ENCODE data around the gene SLC18A2.
A peak's percentile ranks its signal among the peaks of the same experiment; 100 is the strongest.

Gene SLC18A2

DNA sequence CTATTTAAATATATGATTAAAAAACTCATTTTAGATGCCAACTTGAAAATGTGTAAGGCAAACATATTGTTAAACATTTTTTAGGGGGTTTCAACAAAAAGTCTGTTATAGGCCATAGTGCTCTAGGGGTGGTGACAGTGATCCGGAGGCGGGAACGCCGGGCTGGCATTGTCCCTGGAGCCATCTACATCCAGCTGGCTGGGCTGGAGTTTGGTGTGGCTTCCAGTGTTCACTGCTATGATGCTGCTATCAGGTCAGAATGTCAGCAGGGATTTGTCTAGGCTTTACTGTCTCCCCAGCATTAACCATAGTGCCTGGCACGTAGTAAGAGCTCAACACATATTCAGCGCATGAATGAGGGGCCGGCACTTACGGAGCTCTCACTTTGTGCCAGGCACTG is 1.9 kb upstream of the SLC18A2 start:
- DNase-seq: no peak

- DNase-seq: no peak
Observed at GRCh38 chr10:117239721-117240620, 943 bp upstream of the SLC18A2 start.

DNA sequence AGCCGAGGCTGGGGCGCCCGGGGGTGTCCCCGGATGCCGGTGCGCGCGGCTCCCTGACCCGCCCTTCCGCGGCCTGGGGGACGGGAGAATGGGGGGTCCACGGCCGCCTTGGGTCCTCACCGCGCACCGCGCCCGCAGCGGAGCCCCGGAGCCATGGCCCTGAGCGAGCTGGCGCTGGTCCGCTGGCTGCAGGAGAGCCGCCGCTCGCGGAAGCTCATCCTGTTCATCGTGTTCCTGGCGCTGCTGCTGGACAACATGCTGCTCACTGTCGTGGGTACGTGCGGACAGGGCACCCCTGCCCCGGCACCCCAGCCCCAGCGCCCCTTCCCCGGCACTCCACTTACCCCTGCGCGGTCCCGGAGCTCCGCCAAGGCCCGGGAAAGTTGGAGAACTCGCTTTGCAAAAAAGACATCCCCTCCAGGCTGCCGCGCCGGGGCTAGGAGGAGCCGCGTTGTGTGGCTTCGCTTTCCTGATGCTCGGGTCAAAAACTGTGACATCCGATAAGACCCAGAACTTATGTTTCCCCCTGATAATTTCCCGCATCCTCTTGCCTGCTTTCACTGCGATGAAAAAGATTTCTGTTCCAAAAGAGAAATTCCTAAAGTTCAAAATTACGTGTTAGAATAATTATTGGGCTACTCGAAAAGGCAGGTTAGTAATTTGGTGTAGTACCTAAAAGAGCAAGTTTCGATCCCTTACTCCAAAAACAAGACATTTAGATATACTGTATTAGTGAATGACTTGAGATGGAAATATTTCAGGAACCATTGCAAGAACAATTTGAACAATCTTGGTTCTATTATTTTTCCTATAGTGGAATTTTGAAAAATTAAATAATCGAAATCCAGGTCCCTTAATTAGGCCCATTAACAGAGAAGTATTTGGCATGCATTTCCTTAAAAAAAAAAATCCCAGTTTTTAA is 888 bp downstream of the SLC18A2 start:
- DNase-seq: no peak

- DNase-seq: no peak
Observed at GRCh38 chr10:117242463-117242832, 1.5 kb downstream of the SLC18A2 start.

DNA sequence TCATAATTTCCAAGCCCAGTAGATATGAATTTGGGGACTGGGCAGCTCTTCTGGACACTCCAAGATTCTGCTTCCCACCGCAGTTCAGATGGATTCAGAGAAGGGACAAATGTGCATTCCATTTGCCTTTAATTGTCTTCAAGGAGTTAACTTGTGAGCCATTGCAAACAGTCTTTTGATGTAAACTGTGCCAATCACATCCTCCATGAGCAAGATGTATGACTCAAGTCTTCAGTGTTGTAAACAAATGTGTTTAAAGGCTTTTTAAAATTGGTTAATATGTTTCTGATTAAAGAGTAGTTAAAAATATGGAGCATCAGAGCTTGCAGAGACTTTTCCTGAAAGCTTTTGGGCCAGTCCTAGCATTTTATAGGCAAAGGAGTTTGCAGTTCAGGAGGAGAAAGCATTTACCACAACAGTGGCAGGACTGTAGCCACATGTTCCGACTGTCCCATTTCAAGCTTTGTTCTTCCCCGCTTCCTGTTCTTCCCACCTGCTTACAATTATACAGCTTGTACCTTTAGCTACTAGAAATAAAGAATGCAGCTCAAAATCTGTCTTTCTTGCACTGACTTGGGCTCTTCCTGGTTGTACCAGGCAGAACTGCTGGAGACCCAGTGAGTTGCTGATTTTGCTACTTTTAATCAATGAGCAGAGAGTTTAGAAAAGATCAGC is 6.2 kb downstream of the SLC18A2 start:
- no peak for DNase-seq

- no peak for DNase-seq
Observed at GRCh38 chr10:117248750-117249465, 8.0 kb downstream of the SLC18A2 start.

DNA sequence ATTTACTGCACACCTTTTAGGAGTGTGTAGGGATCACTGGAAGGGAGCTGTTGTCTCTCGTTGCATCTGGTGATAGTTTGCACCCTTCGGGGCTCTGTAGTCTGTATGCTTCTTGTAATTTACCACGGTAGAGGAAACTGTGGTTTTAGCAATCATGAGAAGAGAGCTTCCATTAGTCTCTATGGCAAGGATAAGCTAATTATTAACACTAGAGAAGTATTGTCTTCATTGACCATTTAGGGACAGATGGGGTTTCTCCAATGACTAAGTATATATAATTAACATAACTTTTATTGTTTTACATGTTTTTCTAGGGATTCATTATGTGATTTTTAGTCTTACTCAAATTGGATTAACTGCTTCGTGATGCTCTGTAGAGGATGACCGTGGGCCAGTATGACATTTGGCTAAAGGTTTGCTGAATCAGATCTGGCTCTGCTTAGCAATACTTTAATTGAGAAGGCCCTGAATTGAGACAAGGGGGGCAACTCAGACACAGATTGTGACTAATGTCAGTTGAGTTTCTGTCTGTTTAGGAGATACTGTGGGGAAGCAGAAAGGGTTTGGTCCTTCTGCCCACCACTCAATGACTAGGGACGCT is 8.7 kb downstream of the SLC18A2 start:
- no peak for DNase-seq

GRCh38 chr10:117250411-117250810 is 9.5 kb downstream of the SLC18A2 start:
- peak; percentile 5 for DNase-seq

- no peak for DNase-seq
Observed at GRCh38 chr10:117253908-117254307, 13.0 kb downstream of the SLC18A2 start.

DNA sequence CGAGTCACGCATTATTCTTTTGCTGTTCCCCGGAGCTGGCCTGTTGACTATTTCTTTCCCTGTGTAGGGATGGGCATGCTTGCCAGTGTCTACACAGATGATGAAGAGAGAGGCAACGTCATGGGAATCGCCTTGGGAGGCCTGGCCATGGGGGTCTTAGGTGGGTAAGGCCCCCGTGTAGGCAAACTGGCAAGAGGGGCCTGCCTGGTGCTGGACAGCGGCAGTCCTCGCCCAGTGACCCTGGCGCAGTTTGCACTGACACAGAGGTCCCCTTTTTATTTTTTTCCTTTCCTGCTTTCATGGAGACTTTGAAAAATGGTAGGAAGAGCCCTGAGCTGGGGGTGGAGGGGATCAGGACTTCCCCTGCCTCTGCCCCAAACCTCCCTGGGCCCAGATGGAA is 13.4 kb downstream of the SLC18A2 start:
- no peak for DNase-seq

- DNase-seq: no peak
Observed at GRCh38 chr10:117254774-117255735, 14.1 kb downstream of the SLC18A2 start.

DNA sequence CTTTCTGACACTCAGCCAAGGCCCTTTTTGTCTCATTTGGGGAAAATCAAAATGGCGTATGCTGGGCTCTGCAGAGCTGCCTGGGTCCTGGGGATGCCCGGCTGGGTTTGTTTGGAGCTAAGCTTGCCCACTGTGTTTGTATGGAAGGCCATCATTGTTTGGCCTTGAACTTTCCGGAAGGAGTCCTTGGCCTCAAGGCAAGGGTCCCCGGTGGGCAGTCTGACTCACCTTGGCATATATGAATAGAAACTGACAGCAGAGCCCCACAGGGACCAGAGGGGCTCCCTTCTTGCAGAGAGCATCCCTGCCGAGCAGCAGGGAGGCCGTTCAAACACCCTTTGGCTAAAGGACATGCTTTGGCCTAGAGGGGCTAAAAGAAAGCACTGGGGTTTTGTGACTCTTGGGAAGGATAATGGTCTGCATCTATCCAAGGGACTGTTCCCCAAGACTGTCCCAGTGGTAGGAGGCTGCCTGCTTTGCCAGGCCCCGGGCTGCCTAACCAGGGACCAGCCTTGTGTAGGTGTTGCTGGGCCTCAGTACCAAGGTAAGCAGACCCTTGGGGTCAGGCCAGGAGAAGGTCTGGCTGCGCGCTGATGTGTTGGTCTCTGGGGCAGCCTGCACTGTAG is 15.0 kb downstream of the SLC18A2 start:
- no peak for DNase-seq

DNA sequence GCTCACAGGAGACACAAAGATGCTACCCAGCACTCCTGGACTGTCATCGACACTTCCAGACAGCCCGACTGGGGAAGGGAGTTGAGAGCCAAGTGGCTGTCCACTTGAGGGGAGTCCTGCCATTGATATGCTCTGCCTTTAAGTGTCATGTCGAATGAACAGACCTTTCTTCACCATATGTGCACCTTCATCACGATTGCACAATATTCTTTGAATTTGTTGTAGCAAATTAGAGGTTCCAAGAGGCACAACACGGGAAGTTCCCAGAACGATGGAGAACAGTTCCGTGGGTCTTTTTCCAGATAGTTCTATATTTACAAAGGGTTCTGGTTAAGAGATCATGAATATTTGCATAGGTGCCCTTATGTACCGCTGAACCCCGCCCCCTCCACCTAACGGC is 16.0 kb downstream of the SLC18A2 start:
- DNase-seq: no peak

DNA sequence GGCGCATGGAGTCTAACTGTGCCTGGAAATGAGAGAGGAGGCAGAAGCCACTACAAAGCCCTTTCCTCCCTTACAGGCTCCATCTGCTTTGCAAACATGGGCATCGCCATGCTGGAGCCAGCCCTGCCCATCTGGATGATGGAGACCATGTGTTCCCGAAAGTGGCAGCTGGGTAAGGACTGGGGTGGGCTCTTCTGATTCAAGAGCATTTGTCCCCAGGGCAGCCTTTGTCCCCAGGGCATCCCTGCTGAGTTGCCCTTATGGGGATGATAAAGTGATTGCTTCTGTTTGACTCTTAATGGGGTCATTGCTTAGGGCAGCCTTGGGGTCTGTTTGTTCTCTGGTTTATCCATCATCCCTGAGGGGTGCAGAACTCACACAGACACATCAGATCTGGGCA is 16.8 kb downstream of the SLC18A2 start:
- DNase-seq: no peak

GRCh38 chr10:117259279-117259678 is 18.4 kb downstream of the SLC18A2 start:
- no peak for DNase-seq

GRCh38 chr10:117260084-117260483 is 19.2 kb downstream of the SLC18A2 start:
- DNase-seq: no peak

GRCh38 chr10:117261501-117261900 is 20.6 kb downstream of the SLC18A2 start:
- no peak for DNase-seq

DNA sequence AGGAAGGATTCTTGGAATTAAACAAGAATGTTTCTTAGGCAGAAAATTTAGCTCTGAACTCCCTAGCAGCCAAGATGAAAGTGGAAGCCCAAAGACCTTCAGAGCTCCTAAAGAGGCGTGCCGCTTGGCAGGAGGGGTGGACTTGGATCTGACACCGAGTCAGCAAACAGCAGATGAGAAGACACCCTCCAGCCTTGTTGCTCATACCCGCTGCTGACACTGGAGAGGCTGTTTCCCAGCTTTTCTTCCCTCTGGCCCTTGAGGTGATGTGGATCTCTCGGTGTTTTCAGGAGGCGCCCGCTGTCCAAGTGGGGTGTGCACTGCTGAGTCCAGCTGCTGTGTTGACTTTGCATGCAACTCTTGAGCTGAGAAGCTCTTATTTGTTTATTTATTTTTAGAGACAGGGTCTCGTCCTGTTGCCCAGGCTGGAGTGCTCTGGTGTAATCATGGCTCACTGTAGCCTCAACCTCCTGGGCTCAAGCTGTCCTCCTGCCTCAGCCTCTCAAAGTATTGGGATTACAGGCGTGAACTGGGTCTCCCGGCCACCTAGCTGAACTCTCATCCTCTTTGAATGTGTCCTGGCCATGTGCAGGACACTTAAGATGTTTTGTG is 21.5 kb downstream of the SLC18A2 start:
- no peak for DNase-seq

DNA sequence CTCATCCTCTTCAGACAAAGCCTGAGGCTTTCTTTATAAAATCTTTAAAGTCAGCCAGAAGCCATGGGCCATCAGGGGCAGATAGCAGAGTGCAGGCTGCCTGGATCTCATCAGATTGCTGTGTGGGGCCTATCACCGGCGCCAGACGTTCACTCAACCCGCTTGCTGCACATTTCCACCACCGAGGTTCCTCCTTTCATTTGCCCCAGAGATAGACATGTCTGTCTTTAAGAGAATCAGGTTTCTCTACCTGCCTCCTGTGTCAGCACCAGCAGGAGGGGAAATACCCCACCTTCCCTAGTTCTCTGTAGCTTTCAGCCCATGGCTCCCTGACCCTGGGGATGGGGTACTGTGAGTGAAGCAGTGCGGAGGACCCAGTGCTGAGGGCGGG is 22.0 kb downstream of the SLC18A2 start:
- DNase-seq: no peak

DNA sequence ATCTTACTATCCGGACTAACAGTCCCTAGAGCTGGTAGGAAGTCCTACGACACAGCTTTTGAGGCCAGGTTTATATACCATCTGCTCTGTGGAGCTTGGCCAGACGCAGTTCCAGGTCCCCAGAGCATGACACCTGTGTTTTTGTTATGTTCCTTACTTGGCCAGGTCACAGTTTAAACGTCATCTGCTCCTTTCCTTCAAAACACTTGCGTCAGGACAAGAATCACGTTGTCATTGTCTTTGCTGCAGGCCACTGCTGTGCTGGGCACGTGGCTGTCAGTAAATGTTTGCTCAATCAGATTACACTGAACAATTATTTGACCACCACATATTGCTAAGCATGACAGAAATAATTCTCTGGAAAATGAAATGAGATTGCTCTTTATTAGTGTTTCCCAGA is 23.9 kb downstream of the SLC18A2 start:
- DNase-seq: no peak
